SU-DHL-6 (cell line): Measurements from ENCODE around the gene TMEM198.

ENCODE experiments used
- H2AFZ ChIP-seq: fragments of 200-600 bp; sonication (generic); 2 replicates; pipeline ENCODE4 v1.6.1; 2014; ENCODE audit warnings: low read depth, mild to moderate bottlenecking, moderate library complexity, mixed read lengths, antibody characterized with exemption, low read length; ENCODE audit not compliant: severe bottlenecking
- H3F3A ChIP-seq: fragments of 200-600 bp; shearing (Covaris generic); 2 replicates; pipeline ENCODE4 v1.6.0; 2016; ENCODE audit warnings: antibody characterized with exemption, mild to moderate bottlenecking; ENCODE audit not compliant: insufficient read depth
- H3K27ac ChIP-seq: fragments of 200-600 bp; sonication (generic); 2 replicates; pipeline ENCODE4 v1.5.1; 2016; ENCODE audit warnings: low read depth, mild to moderate bottlenecking, low read length, moderate library complexity, mixed read lengths
- H3K27me3 ChIP-seq: fragments of 200-600 bp; sonication (generic), shearing (Covaris generic); 2 replicates; pipeline ENCODE4 v1.6.0; 2014; ENCODE audit warnings: mild to moderate bottlenecking, low read length
- H3K36me3 ChIP-seq: fragments of 200-600 bp; sonication (generic); 2 replicates; pipeline ENCODE4 v1.6.1; 2014; ENCODE audit warnings: mild to moderate bottlenecking, low read length, mixed read lengths
- H3K4me2 ChIP-seq: fragments of 300-600, 200-600 bp; shearing (Covaris generic), sonication (generic); 2 replicates; pipeline ENCODE4 v1.6.0; 2014; ENCODE audit warnings: low read length, low read depth, mild to moderate bottlenecking; ENCODE audit not compliant: poor library complexity, severe bottlenecking
- H3K4me3 ChIP-seq: fragments of 200-600 bp; sonication (generic); 2 replicates; pipeline ENCODE4 v1.5.1; 2014; ENCODE audit warnings: antibody characterized with exemption, low read length, mild to moderate bottlenecking, mixed read lengths; ENCODE audit not compliant: insufficient read depth, poor library complexity, severe bottlenecking
- H3K79me2 ChIP-seq: fragments of 200-600 bp; sonication (generic); 2 replicates; pipeline ENCODE4 v1.6.1; 2014; ENCODE audit warnings: mild to moderate bottlenecking, low read length, moderate library complexity; ENCODE audit not compliant: insufficient read depth
- H3K9ac ChIP-seq: fragments of 200-600 bp; sonication (generic); 2 replicates; pipeline ENCODE4 v1.7.0; 2014; ENCODE audit warnings: mild to moderate bottlenecking, low read length
- H3K9me2 ChIP-seq: fragments of 200-600 bp; sonication (generic); replicated peaks from 2 replicates; pipeline ENCODE4 v1.6.1; 2014; ENCODE audit warnings: low read length; ENCODE audit not compliant: insufficient read depth
- H3K9me3 ChIP-seq: fragments of 200-600 bp; sonication (generic); 2 replicates; pipeline ENCODE4 v1.6.1; 2014; ENCODE audit warnings: low read length, mixed read lengths; ENCODE audit not compliant: insufficient read depth
- H4K20me1 ChIP-seq: fragments of 200-600 bp; sonication (generic); 2 replicates; pipeline ENCODE4 v1.6.1; 2014; ENCODE audit warnings: low read depth, mild to moderate bottlenecking, antibody characterized with exemption, low read length, moderate library complexity, mixed read lengths
- CTCF ChIP-seq: fragments of 200-600 bp; sonication (generic); IDR thresholded peaks from one replicate; pipeline ENCODE4 v1.5.1; 2017; ENCODE audit warnings: antibody characterized with exemption, mild to moderate bottlenecking, low read length, moderate library complexity; ENCODE audit not compliant: insufficient read depth, poor library complexity, severe bottlenecking
- EZH2phosphoT487 ChIP-seq: fragments of 200-600 bp; sonication (generic), shearing (Covaris generic); conservative IDR thresholded peaks from 2 replicates; pipeline ENCODE4 v1.6.1; 2018; ENCODE audit warnings: mild to moderate bottlenecking, antibody characterized with exemption, low read length, moderate library complexity, mixed read lengths

TMEM198 gene

GRCh38 chr2:219559156-219559915, 15.5 kb downstream of the TMEM198 start:
- H3K4me2 ChIP-seq, result no peak overlapping the region
- H3K27me3 ChIP-seq, result no peaks in the 10 kb centered on the region
- no peak overlapping the region for H2AFZ ChIP-seq
- no peaks in the 10 kb centered on the region for H4K20me1 ChIP-seq
- no peak overlapping the region for H3K27ac ChIP-seq
- H3K9me2 ChIP-seq, result no peaks in the 10 kb centered on the region
- no peak overlapping the region for H3K4me3 ChIP-seq
- TF ChIP-seq CTCF, result no peak
- no peak for TF ChIP-seq EZH2phosphoT487
- H3K79me2 ChIP-seq, result no peaks in the 10 kb centered on the region
- no peaks in the 10 kb centered on the region for H3K9me3 ChIP-seq
- no peak overlapping the region for H3K9ac ChIP-seq
- H3F3A ChIP-seq, result no peaks in the 10 kb centered on the region
- H3K36me3 ChIP-seq, result no peaks in the 10 kb centered on the region

- Histone ChIP-seq H3F3A (no peaks in the 10 kb centered on the region), H3K79me2 (no peaks in the 10 kb centered on the region), H4K20me1 (no peaks in the 10 kb centered on the region), H3K9ac (no peak overlapping the region), H3K4me3 (no peak overlapping the region), H3K9me3 (no peaks in the 10 kb centered on the region), H3K9me2 (no peaks in the 10 kb centered on the region), H3K27ac (no peak overlapping the region), H3K27me3 (no peaks in the 10 kb centered on the region), H3K36me3 (no peaks in the 10 kb centered on the region), H3K4me2 (no peak overlapping the region), H2AFZ (no peak overlapping the region)
- TF ChIP-seq EZH2phosphoT487, result no peak
- TF ChIP-seq CTCF, result peak; percentile 45
These were observed 16.4 kb downstream of the TMEM198 start for GRCh38 chr2:219560037-219560892.

- Histone ChIP-seq H3K4me3 (no peak overlapping the region), H3K27me3 (no peaks in the 10 kb centered on the region), H3K79me2 (no peaks in the 10 kb centered on the region), H3K4me2 (no peak overlapping the region), H4K20me1 (no peaks in the 10 kb centered on the region), H3K9me3 (no peaks in the 10 kb centered on the region), H3K9ac (no peak overlapping the region), H2AFZ (no peak overlapping the region), H3F3A (no peaks in the 10 kb centered on the region), H3K9me2 (no peaks in the 10 kb centered on the region), H3K27ac (no peak overlapping the region), H3K36me3 (no peaks in the 10 kb centered on the region)
- no peak for TF ChIP-seq EZH2phosphoT487
- TF ChIP-seq CTCF, result no peak
These were observed 17.0 kb downstream of the TMEM198 start for GRCh38 chr2:219560893-219561178.
